ENCODE results near the gene SLC30A2. TPM values are rescaled to one million over a fixed set of nuclear protein-coding genes. Genes with fewer than 3 reads are reported as not detected.

Gene SLC30A2
- total RNA-seq, 3 donors from 2014 or later: 0.16 to 1.3 (median 0.33) TPM

DNA sequence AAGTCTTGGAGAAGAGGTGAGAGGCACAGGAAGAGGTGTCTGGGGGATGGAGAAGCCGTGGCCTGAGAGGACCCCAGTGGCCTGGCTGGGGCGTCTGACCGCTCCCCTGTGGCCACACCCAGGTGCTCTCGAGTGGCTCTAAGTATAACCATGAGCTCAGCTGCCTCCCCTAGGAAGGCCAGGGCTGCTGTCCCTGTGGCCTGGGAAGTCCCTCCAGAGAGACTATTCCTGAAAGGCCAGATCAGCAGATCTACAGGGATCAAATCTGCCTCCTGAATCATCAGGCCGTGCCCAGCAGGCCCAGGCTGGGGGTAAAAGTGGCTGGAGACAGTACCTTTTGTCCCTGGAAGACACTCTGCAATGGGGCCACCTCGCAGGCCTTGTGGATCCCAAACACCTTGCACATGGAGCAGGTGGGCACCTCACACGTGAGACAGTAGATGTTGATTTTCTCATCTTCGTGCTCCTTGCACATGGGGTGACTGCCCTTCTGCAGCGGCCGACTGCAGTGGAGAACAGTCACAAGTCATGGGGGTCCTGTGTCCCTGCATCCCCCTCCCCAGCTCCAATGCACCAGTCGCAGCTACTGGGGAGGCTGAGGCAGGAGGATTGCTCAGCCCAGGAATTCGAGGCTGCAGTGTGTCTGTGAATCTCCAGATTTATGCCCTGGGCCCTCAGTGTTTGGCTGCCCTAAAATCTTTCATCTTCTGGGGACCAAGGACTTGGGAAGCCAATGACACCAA is 15.1 kb upstream of the SLC30A2 start:
- intact Hi-C loops (cut with DNase I; ENCODE audit: low total_unique reads): no loop called here
- Histone ChIP-seq H3K36me3 (no peaks in the 10 kb centered on the region), H3K27me3 (no peaks in the 10 kb centered on the region), H3K9me3 (no peaks in the 10 kb centered on the region), H3K4me3 (no peak overlapping the region), H3K27ac (no peak overlapping the region), H3K4me1 (no peaks in the 10 kb centered on the region)
- TF ChIP-seq, protein P1, sequence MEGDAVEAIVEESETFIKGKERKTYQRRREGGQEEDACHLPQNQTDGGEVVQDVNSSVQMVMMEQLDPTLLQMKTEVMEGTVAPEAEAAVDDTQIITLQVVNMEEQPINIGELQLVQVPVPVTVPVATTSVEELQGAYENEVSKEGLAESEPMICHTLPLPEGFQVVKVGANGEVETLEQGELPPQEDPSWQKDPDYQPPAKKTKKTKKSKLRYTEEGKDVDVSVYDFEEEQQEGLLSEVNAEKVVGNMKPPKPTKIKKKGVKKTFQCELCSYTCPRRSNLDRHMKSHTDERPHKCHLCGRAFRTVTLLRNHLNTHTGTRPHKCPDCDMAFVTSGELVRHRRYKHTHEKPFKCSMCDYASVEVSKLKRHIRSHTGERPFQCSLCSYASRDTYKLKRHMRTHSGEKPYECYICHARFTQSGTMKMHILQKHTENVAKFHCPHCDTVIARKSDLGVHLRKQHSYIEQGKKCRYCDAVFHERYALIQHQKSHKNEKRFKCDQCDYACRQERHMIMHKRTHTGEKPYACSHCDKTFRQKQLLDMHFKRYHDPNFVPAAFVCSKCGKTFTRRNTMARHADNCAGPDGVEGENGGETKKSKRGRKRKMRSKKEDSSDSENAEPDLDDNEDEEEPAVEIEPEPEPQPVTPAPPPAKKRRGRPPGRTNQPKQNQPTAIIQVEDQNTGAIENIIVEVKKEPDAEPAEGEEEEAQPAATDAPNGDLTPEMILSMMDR (IDR thresholded peaks at IDR 0.05): no peak
- TF ChIP-seq POLR2A (IDR thresholded peaks at IDR 0.05) (no peak), POLR2AphosphoS5 (IDR thresholded peaks at IDR 0.05) (no peak)
- DNase-seq (ENCODE audit: low spot score in 2 of 2): no peak

DNA sequence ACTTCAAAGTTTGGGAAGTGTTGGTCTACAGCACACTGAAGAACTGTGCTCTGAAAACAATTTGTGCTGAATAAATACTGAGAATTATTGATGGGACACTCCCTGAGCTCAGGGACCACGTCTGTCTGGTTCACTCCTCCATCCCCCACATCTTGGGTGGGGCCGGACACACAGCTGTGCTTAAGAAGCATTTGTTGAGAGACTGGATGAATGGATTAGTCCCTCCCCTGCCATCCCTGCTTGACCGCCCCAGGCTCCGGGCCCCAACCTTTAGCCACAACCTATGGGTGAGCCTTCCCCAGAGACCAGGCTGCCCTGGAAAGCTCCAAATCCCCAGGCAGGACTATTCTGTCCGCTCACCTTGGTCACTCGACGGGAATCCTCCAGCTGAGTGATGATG is 14.0 kb upstream of the SLC30A2 start:
- TF ChIP-seq, protein P1 (IDR thresholded peaks at IDR 0.05): no peak

DNA sequence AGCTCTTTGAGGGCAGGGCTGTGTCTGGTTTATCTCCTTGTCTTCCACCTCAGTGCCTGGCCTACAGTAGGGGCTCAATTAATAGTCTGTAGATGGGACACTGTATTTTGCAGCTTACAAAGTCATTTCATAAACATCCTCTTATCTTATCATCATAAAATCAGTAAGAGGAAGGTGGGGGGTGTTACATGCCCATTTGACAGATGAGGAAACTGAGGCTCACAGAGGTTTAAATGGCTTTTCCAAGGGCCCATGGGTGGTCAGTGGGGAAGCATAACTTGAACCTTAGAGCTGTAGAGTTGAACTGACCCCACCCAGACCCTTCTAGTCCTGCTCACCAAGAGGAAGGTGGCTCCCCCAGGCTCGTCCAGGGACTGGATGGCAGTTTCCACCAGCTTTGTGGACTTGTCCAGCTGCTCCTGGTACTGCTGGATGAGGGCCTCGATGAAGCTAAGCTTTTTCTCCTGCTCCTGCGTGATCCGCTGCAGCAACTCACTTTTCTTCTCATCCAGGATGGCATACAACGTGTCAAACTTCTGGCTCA is 12.2 kb upstream of the SLC30A2 start:
- no peak for DNase-seq (ENCODE audit: low spot score in 2 of 2)
- Histone ChIP-seq H3K9me3 (no peaks in the 10 kb centered on the region), H3K27ac (no peak overlapping the region), H3K36me3 (no peaks in the 10 kb centered on the region), H3K4me3 (no peak overlapping the region), H3K4me1 (no peaks in the 10 kb centered on the region), H3K27me3 (peaks cover 0 to 4% of the 10 kb centered on the region in 2 donors)
- TF ChIP-seq, protein P1 (IDR thresholded peaks at IDR 0.05): no peak
- TF ChIP-seq POLR2AphosphoS5 (IDR thresholded peaks at IDR 0.05) (no peak), POLR2A (IDR thresholded peaks at IDR 0.05) (no peak)
- intact Hi-C loops (cut with DNase I; ENCODE audit: low total_unique reads): no loop called here

More for the DNA sequence above, 14.0 kb upstream of the SLC30A2 start:
- intact Hi-C loops (cut with DNase I; ENCODE audit: low total_unique reads): no loop called here
- DNase-seq (ENCODE audit: low spot score in 2 of 2): no peak
- Histone ChIP-seq H3K4me1 (no peaks in the 10 kb centered on the region), H3K27ac (no peak overlapping the region), H3K36me3 (no peaks in the 10 kb centered on the region), H3K4me3 (no peak overlapping the region), H3K27me3 (no peaks in the 10 kb centered on the region), H3K9me3 (no peaks in the 10 kb centered on the region)

DNA sequence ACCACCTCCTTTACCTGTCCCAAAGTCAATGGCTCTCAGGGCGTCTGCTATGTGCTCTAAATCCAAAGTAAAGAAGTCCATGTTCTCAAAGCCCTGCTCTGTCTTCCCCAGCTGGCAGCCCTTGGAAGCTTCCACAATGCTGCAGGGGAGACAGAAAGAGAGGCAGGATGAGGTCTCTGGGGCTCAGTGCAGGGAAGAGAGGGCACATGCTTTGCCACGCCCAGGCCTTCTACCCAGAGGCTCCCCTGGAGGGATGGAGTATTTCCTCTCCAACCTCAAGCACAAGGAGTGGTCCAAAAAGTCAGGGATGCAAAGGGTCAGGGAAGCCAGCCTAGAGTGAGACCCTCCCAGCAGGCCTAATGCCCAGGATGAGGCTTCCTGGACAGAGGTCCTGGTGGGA is 11.3 kb upstream of the SLC30A2 start:
- Histone ChIP-seq H3K4me1 (no peaks in the 10 kb centered on the region), H3K9me3 (no peaks in the 10 kb centered on the region), H3K36me3 (no peaks in the 10 kb centered on the region), H3K27ac (no peak overlapping the region), H3K27me3 (peaks cover 0 to 4% of the 10 kb centered on the region in 2 donors), H3K4me3 (no peak overlapping the region)
- intact Hi-C loops (cut with DNase I; ENCODE audit: low total_unique reads): no loop called here
- TF ChIP-seq, protein P1 (IDR thresholded peaks at IDR 0.05): no peak
- TF ChIP-seq POLR2A (IDR thresholded peaks at IDR 0.05) (no peak), POLR2AphosphoS5 (IDR thresholded peaks at IDR 0.05) (no peak)
- no peak for DNase-seq (ENCODE audit: low spot score in 2 of 2)

DNA sequence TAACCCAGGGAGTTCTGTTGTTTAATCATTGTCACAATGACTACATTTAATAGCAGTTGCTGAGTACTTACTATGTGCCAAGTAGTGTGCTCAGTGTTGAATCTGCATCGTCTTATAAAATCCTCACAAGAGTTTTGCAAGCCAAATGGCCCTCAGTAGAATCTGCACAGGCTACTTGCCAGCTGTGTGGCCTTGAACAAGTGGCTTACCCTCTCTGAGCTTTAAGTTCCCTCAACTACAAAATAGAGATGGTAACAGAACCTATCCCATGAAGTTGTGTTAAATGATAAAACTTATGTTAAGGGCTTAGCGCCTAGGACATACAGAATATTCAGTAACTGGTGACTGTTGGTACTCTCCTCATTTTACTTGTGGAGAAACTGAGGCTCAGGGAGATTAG is 9.1 kb upstream of the SLC30A2 start:
- no peak for TF ChIP-seq POLR2AphosphoS5 (IDR thresholded peaks at IDR 0.05)
- no peak for TF ChIP-seq POLR2A (IDR thresholded peaks at IDR 0.05)
- TF ChIP-seq, protein P1 (IDR thresholded peaks at IDR 0.05): no peak
- no peaks in the 10 kb centered on the region for H3K9me3 ChIP-seq
- H3K4me1 ChIP-seq: no peaks in the 10 kb centered on the region
- no peak overlapping the region for H3K4me3 ChIP-seq
- no peak for DNase-seq (ENCODE audit: low spot score in 2 of 2)
- no peaks in the 10 kb centered on the region for H3K36me3 ChIP-seq
- H3K27ac ChIP-seq: no peak overlapping the region
- intact Hi-C loops (cut with DNase I; ENCODE audit: low total_unique reads): no loop called here
- peaks cover 0 to 4% of the 10 kb centered on the region in 2 donors for H3K27me3 ChIP-seq
